ENCODE results near the gene RXFP3. TPM values are rescaled to one million over a fixed set of nuclear protein-coding genes. Genes with fewer than 3 reads are reported as not detected.

Gene RXFP3
- total RNA-seq, 1 experiment from 2014 or later, result not detected

GRCh38 chr5:33969572-33970452, 33.6 kb downstream of the RXFP3 start:
- Mint-ChIP-seq H3K4me3 (ENCODE audit: unreplicated experiment) (no peak overlapping the region), H3K36me3 (ENCODE audit: insufficient read depth, unreplicated experiment) (no peaks in the 10 kb centered on the region), H3K27ac (ENCODE audit: low read depth, unreplicated experiment) (no peak overlapping the region), H3K9me3 (ENCODE audit: unreplicated experiment) (no peaks in the 10 kb centered on the region), H3K4me1 (ENCODE audit: insufficient read depth, unreplicated experiment) (no peaks in the 10 kb centered on the region), H3K27me3 (ENCODE audit: insufficient read depth, unreplicated experiment) (no peaks in the 10 kb centered on the region)
- CTCF ChIA-PET, result interaction anchor here (0.6 to 2.8 kb wide), 32 partner anchors 9 to 697 kb away, joined by 3 to 32 read pairs (median 4); partner anchors contain the start of genes ADAMTS12, AMACR and TARS1
- intact Hi-C loops (cut with micrococcal nuclease), result loop anchor here (1.0 kb wide), 1 partner anchor 534 kb away; no protein-coding TSS in a partner anchor
- peak; percentile 35 for DNase-seq (ENCODE audit: unreplicated experiment)
- TF ChIP-seq CTCF (IDR thresholded peaks at IDR 0.05; ENCODE audit: unreplicated experiment), result peak; percentile 56
- POLR2A ChIA-PET, result interaction anchor here (0.6 to 1.4 kb wide), 5 partner anchors 9 to 1421 kb away, joined by 3 to 4 read pairs (median 4); partner anchors contain the start of gene AMACR
- BruUV-seq (replicated peaks), result no TSS peak

GRCh38 chr5:33973271-33973670, 37.1 kb downstream of the RXFP3 start:
- TF ChIP-seq CTCF (IDR thresholded peaks at IDR 0.05; ENCODE audit: unreplicated experiment), result no peak
- no peaks in the 10 kb centered on the region for H3K4me1 Mint-ChIP-seq (ENCODE audit: insufficient read depth, unreplicated experiment)
- H3K9me3 Mint-ChIP-seq (ENCODE audit: unreplicated experiment), result no peaks in the 10 kb centered on the region
- H3K27ac Mint-ChIP-seq (ENCODE audit: low read depth, unreplicated experiment), result no peak overlapping the region
- POLR2A ChIA-PET, result no interaction called here
- intact Hi-C loops (cut with micrococcal nuclease), result no loop called here
- BruUV-seq (replicated peaks), result no TSS peak
- no peak for DNase-seq (ENCODE audit: unreplicated experiment)
- no peak overlapping the region for H3K4me3 Mint-ChIP-seq (ENCODE audit: unreplicated experiment)
- CTCF ChIA-PET, result interaction anchor here (0.6 kb wide), 1 partner anchor 535 kb away, joined by 3 read pairs; no protein-coding TSS in a partner anchor
- H3K27me3 Mint-ChIP-seq (ENCODE audit: insufficient read depth, unreplicated experiment), result no peaks in the 10 kb centered on the region
- peaks cover 6% of the 10 kb centered on the region for H3K36me3 Mint-ChIP-seq (ENCODE audit: insufficient read depth, unreplicated experiment)

- Mint-ChIP-seq H3K27me3 (ENCODE audit: insufficient read depth, unreplicated experiment) (no peaks in the 10 kb centered on the region), H3K36me3 (ENCODE audit: insufficient read depth, unreplicated experiment) (peaks cover 6% of the 10 kb centered on the region), H3K4me3 (ENCODE audit: unreplicated experiment) (no peak overlapping the region), H3K4me1 (ENCODE audit: insufficient read depth, unreplicated experiment) (no peaks in the 10 kb centered on the region), H3K9me3 (ENCODE audit: unreplicated experiment) (no peaks in the 10 kb centered on the region), H3K27ac (ENCODE audit: low read depth, unreplicated experiment) (no peak overlapping the region)
- intact Hi-C loops (cut with micrococcal nuclease), result no loop called here
- ChIA-PET POLR2A (interaction anchor here (0.7 kb wide), 1 partner anchor 567 kb away, joined by 3 read pairs; no protein-coding TSS in a partner anchor), CTCF (interaction anchor here (1.6 kb wide), 1 partner anchor 22 kb away, joined by 3 read pairs; no protein-coding TSS in a partner anchor)
- no peak for TF ChIP-seq CTCF (IDR thresholded peaks at IDR 0.05; ENCODE audit: unreplicated experiment)
- BruUV-seq (replicated peaks), result no TSS peak
- no peak for DNase-seq (ENCODE audit: unreplicated experiment)
These were observed 39.7 kb downstream of the RXFP3 start for GRCh38 chr5:33975852-33976251.

GRCh38 chr5:33976307-33976706, 40.1 kb downstream of the RXFP3 start:
- no peaks in the 10 kb centered on the region for H3K27me3 Mint-ChIP-seq (ENCODE audit: insufficient read depth, unreplicated experiment)
- no peak for DNase-seq (ENCODE audit: unreplicated experiment)
- POLR2A ChIA-PET, result interaction anchor here (0.7 kb wide), 1 partner anchor 568 kb away, joined by 3 read pairs; no protein-coding TSS in a partner anchor
- no peak overlapping the region for H3K4me3 Mint-ChIP-seq (ENCODE audit: unreplicated experiment)
- peaks cover 6% of the 10 kb centered on the region for H3K36me3 Mint-ChIP-seq (ENCODE audit: insufficient read depth, unreplicated experiment)
- no peaks in the 10 kb centered on the region for H3K9me3 Mint-ChIP-seq (ENCODE audit: unreplicated experiment)
- intact Hi-C loops (cut with micrococcal nuclease), result no loop called here
- CTCF ChIA-PET, result interaction anchor here (1.6 kb wide), 1 partner anchor 21 kb away, joined by 3 read pairs; no protein-coding TSS in a partner anchor
- no TSS peak for BruUV-seq (replicated peaks)
- H3K27ac Mint-ChIP-seq (ENCODE audit: low read depth, unreplicated experiment), result no peak overlapping the region
- no peak for TF ChIP-seq CTCF (IDR thresholded peaks at IDR 0.05; ENCODE audit: unreplicated experiment)
- H3K4me1 Mint-ChIP-seq (ENCODE audit: insufficient read depth, unreplicated experiment), result no peaks in the 10 kb centered on the region
